ENCODE data around the gene WDR18.

The WDR18 gene

GRCh38 chr19:984165-984967, at the start of gene WDR18:
WDR18 (plus strand) TSS chr19:984345; CDS start chr19:984354, 9 bp downstream.
- Histone ChIP-seq H3K9me3 (ENCODE audit: severe bottlenecking) (no peaks in the 10 kb centered on the region), H3K27me3 (ENCODE audit: insufficient read depth, low read depth, severe bottlenecking) (no peaks in the 10 kb centered on the region), H3K36me3 (peaks cover 26% of the 10 kb centered on the region), H3K27ac (peak within 1 kb of the TSS; percentile 88), H3K4me3 (ENCODE audit: low read depth, low read length) (peak within 1 kb of the TSS; percentile 76)
- TF ChIP-seq CTCF (IDR thresholded peaks at IDR 0.05; ENCODE audit: low read depth, low read length) = no peak
- peak; percentile 93 for DNase-seq

GRCh38 chr19:934865-935479, 49.2 kb upstream of the WDR18 start:
- Histone ChIP-seq H3K4me3 (ENCODE audit: low read depth, low read length) (no peak overlapping the region), H3K9me3 (ENCODE audit: severe bottlenecking) (no peaks in the 10 kb centered on the region), H3K27ac (peak overlapping the region; percentile 91), H3K36me3 (peaks cover 63% of the 10 kb centered on the region), H3K27me3 (ENCODE audit: insufficient read depth, low read depth, severe bottlenecking) (no peaks in the 10 kb centered on the region)
- no peak for TF ChIP-seq CTCF (IDR thresholded peaks at IDR 0.05; ENCODE audit: low read depth, low read length)
- DNase-seq = no peak

GRCh38 chr19:936175-936546, 48.0 kb upstream of the WDR18 start:
- Histone ChIP-seq H3K36me3 (peaks cover 53% of the 10 kb centered on the region), H3K27me3 (ENCODE audit: insufficient read depth, low read depth, severe bottlenecking) (no peaks in the 10 kb centered on the region), H3K4me3 (ENCODE audit: low read depth, low read length) (no peak overlapping the region), H3K27ac (no peak overlapping the region), H3K9me3 (ENCODE audit: severe bottlenecking) (no peaks in the 10 kb centered on the region)
- no peak for DNase-seq
- no peak for TF ChIP-seq CTCF (IDR thresholded peaks at IDR 0.05; ENCODE audit: low read depth, low read length)

- Histone ChIP-seq H3K9me3 (ENCODE audit: severe bottlenecking) (no peaks in the 10 kb centered on the region), H3K27ac (no peak overlapping the region), H3K4me3 (ENCODE audit: low read depth, low read length) (no peak overlapping the region), H3K27me3 (ENCODE audit: insufficient read depth, low read depth, severe bottlenecking) (no peaks in the 10 kb centered on the region), H3K36me3 (peaks cover 49% of the 10 kb centered on the region)
- DNase-seq = no peak
- no peak for TF ChIP-seq CTCF (IDR thresholded peaks at IDR 0.05; ENCODE audit: low read depth, low read length)
Observed at GRCh38 chr19:937259-937694, 46.9 kb upstream of the WDR18 start.

- no peak for TF ChIP-seq CTCF (IDR thresholded peaks at IDR 0.05; ENCODE audit: low read depth, low read length)
- Histone ChIP-seq H3K4me3 (ENCODE audit: low read depth, low read length) (no peak overlapping the region), H3K27me3 (ENCODE audit: insufficient read depth, low read depth, severe bottlenecking) (no peaks in the 10 kb centered on the region), H3K27ac (no peak overlapping the region), H3K9me3 (ENCODE audit: severe bottlenecking) (no peaks in the 10 kb centered on the region), H3K36me3 (peaks cover 44% of the 10 kb centered on the region)
- DNase-seq = no peak
Observed at GRCh38 chr19:938233-938923, 45.8 kb upstream of the WDR18 start.

All from WERI-Rb-1 (cell line).